ENCODE data around the gene KRTAP10-6. TPM values are rescaled to one million over a fixed set of nuclear protein-coding genes. Genes with fewer than 3 reads are reported as not detected.
"Not testable (repeated sequence)": the region's sequence is repeated elsewhere in the genome, so short reads cannot be mapped to it uniquely, and the experiment has no call there.

The KRTAP10-6 gene
- total RNA-seq (not detected in 2 replicates), polyA plus RNA-seq (not detected in 2 replicates)

GRCh38 chr21:44592446-44593311 lies at the start of gene KRTAP10-6:
Gene KRTAP10-6 (minus strand): TSS chr21:44592505. CDS start chr21:44592484, 21 bp downstream.
- no peaks in the 10 kb centered on the region for H3K9me2 ChIP-seq (replicated peaks; ENCODE audit: insufficient read depth)
- no peak within 1 kb of the TSS for H2AFZ ChIP-seq
- peaks cover 7% of the 10 kb centered on the region for H3K4me1 ChIP-seq (ENCODE audit: insufficient read depth)
- WGBS (ENCODE audit: low lambda C conversion rate, missing lambda C conversion rate) = 79% methylated on average over 33 of the region's 33 CpGs
- no peaks in the 10 kb centered on the region for H3K9me3 ChIP-seq (ENCODE audit: low read depth)
- H4K20me1 ChIP-seq (ENCODE audit: insufficient read depth, poor library complexity, severe bottlenecking) = no peaks in the 10 kb centered on the region
- H3K79me2 ChIP-seq = no peaks in the 10 kb centered on the region
- TF ChIP-seq EZH2phosphoT487 (IDR thresholded peaks at IDR 0.05; ENCODE audit: low read depth, severe bottlenecking, unreplicated experiment) (no peak), CTCF (IDR thresholded peaks at IDR 0.05; ENCODE audit: poor library complexity) (no peak), EZH2 (IDR thresholded peaks at IDR 0.05; ENCODE audit: borderline replicate concordance) (no peak)
- H3K4me2 ChIP-seq = no peak within 1 kb of the TSS
- H3K36me3 ChIP-seq (replicated peaks; ENCODE audit: insufficient read depth, low read depth) = no peaks in the 10 kb centered on the region
- DNase-seq (ENCODE audit: low spot score) = no peak
- H3K4me3 ChIP-seq = no peak within 1 kb of the TSS
- H3K27ac ChIP-seq = no peak within 1 kb of the TSS
- H3K27me3 ChIP-seq = no peaks in the 10 kb centered on the region

- H3K27me3 ChIP-seq = no peaks in the 10 kb centered on the region
- no peak for DNase-seq (ENCODE audit: low spot score)
- no peaks in the 10 kb centered on the region for H3K36me3 ChIP-seq (replicated peaks; ENCODE audit: insufficient read depth, low read depth)
- H4K20me1 ChIP-seq (ENCODE audit: insufficient read depth, poor library complexity, severe bottlenecking) = no peaks in the 10 kb centered on the region
- H3K27ac ChIP-seq = no peak overlapping the region
- H3K4me1 ChIP-seq (ENCODE audit: insufficient read depth) = no peaks in the 10 kb centered on the region
- H3K4me2 ChIP-seq = no peak overlapping the region
- 90% methylated on average over 5 of the region's 5 CpGs for WGBS (ENCODE audit: low lambda C conversion rate, missing lambda C conversion rate)
- no peak overlapping the region for H3K4me3 ChIP-seq
- no peaks in the 10 kb centered on the region for H3K79me2 ChIP-seq
- no peak for TF ChIP-seq EZH2phosphoT487 (IDR thresholded peaks at IDR 0.05; ENCODE audit: low read depth, severe bottlenecking, unreplicated experiment)
- TF ChIP-seq EZH2 (IDR thresholded peaks at IDR 0.05; ENCODE audit: borderline replicate concordance) = no peak
- TF ChIP-seq CTCF (IDR thresholded peaks at IDR 0.05; ENCODE audit: poor library complexity) = no peak
- H2AFZ ChIP-seq = no peak overlapping the region
- H3K9me3 ChIP-seq (ENCODE audit: low read depth) = peaks cover 4% of the 10 kb centered on the region
- no peaks in the 10 kb centered on the region for H3K9me2 ChIP-seq (replicated peaks; ENCODE audit: insufficient read depth)
Measured at GRCh38 chr21:44640761-44641160, 48.5 kb upstream of the KRTAP10-6 start.

GRCh38 chr21:44639331-44639655 lies 47.0 kb upstream of the KRTAP10-6 start:
- 92% methylated on average over 12 of the region's 12 CpGs for WGBS (ENCODE audit: low lambda C conversion rate, missing lambda C conversion rate)
- DNase-seq (ENCODE audit: low spot score) = no peak

GRCh38 chr21:44638506-44639330 lies 46.4 kb upstream of the KRTAP10-6 start:
- WGBS (ENCODE audit: low lambda C conversion rate, missing lambda C conversion rate) = 87% methylated on average over 20 of the region's 21 CpGs
- not testable (repeated sequence) for H2AFZ ChIP-seq; H3K4me3 ChIP-seq; H3K27me3 ChIP-seq; H4K20me1 ChIP-seq (ENCODE audit: insufficient read depth, poor library complexity, severe bottlenecking); H3K9me2 ChIP-seq (replicated peaks; ENCODE audit: insufficient read depth); H3K79me2 ChIP-seq; H3K36me3 ChIP-seq (replicated peaks; ENCODE audit: insufficient read depth, low read depth); H3K4me2 ChIP-seq; H3K9me3 ChIP-seq (ENCODE audit: low read depth); H3K27ac ChIP-seq; H3K4me1 ChIP-seq (ENCODE audit: insufficient read depth); DNase-seq (ENCODE audit: low spot score)

More at GRCh38 chr21:44639331-44639655, 47.0 kb upstream of the KRTAP10-6 start:
- H3K27ac ChIP-seq = no peak overlapping the region
- H3K36me3 ChIP-seq (replicated peaks; ENCODE audit: insufficient read depth, low read depth) = no peaks in the 10 kb centered on the region
- H2AFZ ChIP-seq = no peak overlapping the region
- H3K79me2 ChIP-seq = no peaks in the 10 kb centered on the region
- no peaks in the 10 kb centered on the region for H3K27me3 ChIP-seq
- TF ChIP-seq EZH2 (IDR thresholded peaks at IDR 0.05; ENCODE audit: borderline replicate concordance) (no peak), EZH2phosphoT487 (IDR thresholded peaks at IDR 0.05; ENCODE audit: low read depth, severe bottlenecking, unreplicated experiment) (no peak), CTCF (IDR thresholded peaks at IDR 0.05; ENCODE audit: poor library complexity) (no peak)
- no peaks in the 10 kb centered on the region for H3K9me3 ChIP-seq (ENCODE audit: low read depth)
- H3K4me1 ChIP-seq (ENCODE audit: insufficient read depth) = no peaks in the 10 kb centered on the region
- H3K9me2 ChIP-seq (replicated peaks; ENCODE audit: insufficient read depth) = no peaks in the 10 kb centered on the region
- H3K4me2 ChIP-seq = no peak overlapping the region
- H4K20me1 ChIP-seq (ENCODE audit: insufficient read depth, poor library complexity, severe bottlenecking) = no peaks in the 10 kb centered on the region
- H3K4me3 ChIP-seq = no peak overlapping the region

- H3K9me3 ChIP-seq (ENCODE audit: low read depth); H4K20me1 ChIP-seq (ENCODE audit: insufficient read depth, poor library complexity, severe bottlenecking); H3K79me2 ChIP-seq; H3K27me3 ChIP-seq; DNase-seq (ENCODE audit: low spot score); H3K36me3 ChIP-seq (replicated peaks; ENCODE audit: insufficient read depth, low read depth); H3K4me1 ChIP-seq (ENCODE audit: insufficient read depth); H3K9me2 ChIP-seq (replicated peaks; ENCODE audit: insufficient read depth); H2AFZ ChIP-seq; H3K27ac ChIP-seq; H3K4me2 ChIP-seq; H3K4me3 ChIP-seq: not testable (repeated sequence)
- WGBS (ENCODE audit: low lambda C conversion rate, missing lambda C conversion rate) = 82% methylated on average over 11 of the region's 12 CpGs
Measured at GRCh38 chr21:44637851-44638348, 45.6 kb upstream of the KRTAP10-6 start.
